GM21390 (cell line): ENCODE results near the gene NLRP3.

ENCODE experiments used
- ATAC-seq: cut with Tn5 transposase; IDR thresholded peaks from one replicate; pipeline ENCODE4 v1.9.1; 2021; ENCODE audit not compliant: unreplicated experiment

The NLRP3 gene

DNA sequence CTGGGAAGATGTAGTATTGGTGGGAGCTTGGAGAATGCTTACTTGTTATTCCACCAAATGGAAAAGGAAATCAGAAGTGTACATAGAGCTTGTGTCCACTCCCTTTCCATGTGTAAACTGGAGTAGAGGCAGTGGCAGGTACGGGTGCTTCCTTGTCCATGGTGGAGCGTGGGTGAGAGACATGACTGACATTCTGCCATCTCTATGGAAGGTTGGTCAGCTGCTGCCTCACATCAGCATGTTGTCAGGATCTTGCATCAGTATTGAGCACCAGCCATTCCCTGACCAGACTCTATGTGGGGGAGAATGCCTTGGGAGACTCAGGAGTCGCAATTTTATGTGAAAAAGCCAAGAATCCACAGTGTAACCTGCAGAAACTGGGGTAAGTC, 19.8 kb downstream of the NLRP3 start:
- ATAC-seq = no peak

DNA sequence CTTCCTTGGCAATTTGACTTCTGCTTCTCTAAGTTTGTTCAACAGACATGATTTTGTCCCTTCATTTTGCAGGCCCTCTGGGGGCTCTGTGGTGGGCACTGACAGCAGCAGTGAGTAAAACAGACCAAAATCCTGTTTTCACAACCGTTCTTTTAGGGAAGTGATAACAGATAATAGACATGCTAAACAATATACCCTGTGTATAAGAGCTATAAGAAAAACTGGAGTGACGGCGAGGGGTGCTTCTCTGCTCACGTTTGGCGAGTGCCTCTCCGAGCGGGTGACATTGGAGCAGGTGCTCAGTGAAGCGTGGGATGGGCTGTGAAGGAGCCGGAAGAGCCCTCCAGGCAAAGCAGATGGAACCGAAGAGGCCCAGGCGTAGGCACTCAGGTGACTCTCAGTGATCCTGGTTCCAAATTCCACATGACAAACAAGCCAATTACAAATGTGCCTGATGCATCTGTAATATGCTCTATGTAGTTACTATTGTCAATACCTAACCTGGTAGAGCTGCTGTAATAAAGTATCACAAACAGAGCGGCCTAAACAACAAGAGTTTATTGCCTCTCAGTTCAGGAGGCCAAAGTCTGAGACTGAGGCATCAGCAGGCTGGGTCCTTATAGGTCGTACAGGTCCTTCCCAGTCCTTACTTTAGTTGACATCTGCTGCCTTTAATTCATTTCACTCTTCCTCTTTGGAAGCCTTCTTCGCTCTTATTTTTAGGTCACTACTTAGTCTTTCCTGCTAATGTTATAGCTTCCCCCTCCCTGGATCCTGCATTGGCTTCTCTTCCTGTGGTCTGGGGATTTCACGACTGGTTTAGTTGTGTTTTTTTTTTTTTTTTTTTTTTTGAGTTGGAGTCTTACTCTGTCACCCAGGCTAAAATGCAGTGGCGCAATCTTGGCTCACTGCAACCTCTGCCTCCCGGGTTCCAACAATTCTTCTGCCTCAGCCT, 21.9 kb downstream of the NLRP3 start:
- ATAC-seq = no peak

DNA sequence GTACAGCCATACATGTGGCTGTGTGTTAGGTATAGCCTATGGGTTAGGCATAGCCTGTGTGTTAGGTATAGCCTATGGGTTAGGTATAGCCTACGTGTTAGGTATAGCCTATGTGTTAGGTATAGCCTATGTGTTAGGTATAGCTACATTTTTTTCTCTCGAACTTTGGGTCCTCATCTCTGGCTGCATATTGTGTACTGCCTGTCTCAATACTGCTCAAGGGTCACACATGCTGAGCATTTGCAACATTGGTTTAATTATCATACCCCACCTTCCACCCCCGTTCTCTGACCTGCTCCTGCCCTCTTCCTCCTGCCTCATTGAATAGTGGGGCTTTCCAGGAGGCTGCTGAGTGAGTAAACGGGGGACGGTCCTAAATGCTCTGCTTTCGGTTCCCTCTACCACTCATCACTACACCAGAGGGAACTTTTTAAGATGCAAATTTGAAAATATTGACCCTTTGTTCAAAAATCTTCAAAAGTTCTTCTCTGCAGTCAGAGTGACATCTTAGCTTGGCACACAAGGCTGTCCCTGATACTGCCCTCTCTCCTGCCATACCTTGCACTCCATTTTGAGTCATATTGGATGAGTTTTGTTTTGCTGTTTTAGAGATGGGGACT, 24.1 kb downstream of the NLRP3 start:
- ATAC-seq = peak; percentile 95

DNA sequence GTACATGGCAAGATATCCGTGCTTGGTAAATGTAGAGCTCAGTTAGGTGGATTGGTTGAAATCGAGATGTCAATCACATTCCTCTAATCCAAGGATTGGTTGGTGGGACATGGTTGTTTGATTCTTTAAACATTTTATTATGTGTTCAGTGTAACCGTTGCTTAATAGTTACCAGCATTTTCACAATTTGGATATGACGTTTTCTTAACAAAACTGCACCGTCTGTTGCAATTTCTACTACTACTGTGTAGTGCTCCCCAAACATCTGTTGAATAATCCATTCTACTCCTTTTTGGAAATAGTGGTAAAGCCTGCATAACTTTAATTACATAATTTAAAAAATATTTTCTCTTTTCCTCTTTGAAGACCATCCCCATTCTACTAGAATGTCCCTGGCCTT, 25.6 kb downstream of the NLRP3 start:
- ATAC-seq = no peak

DNA sequence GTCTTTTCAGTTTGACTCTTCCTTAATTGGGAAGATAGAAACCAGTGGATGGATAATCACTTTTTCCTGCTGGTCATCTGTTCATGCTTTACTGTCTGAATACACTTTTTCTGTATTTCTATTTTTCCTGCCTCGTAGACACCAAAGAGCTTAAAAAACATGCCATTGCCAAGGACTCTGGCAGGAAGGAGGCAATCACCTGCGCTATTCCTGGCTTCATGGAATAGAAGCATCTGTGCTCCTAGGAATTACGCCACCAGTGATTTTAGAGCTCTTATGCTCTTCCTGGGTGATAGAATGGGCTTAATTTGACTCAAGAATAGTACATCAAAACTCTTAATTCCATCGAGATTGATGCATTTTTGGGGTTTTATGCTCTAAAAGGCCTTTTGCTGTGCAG, 26.2 kb downstream of the NLRP3 start:
- ATAC-seq = no peak

DNA sequence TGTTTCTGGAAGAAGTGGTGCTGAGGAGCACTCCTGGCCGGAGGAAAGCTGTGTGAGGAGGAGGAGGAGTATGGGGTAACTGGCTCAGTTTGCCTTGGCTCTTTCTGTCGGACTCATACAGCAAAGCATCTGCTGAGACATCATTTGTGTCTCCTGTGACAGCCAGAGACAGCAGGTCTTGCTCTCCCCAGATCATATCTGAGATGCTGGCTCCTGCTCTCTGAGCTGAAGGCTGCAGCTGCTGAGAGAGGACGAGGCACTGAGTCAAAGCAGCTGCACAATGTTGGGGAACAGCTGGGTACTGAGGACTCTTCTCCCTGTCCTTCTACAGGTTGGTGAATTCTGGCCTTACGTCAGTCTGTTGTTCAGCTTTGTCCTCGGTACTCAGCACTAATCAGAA, 27.7 kb downstream of the NLRP3 start:
- ATAC-seq = no peak

DNA sequence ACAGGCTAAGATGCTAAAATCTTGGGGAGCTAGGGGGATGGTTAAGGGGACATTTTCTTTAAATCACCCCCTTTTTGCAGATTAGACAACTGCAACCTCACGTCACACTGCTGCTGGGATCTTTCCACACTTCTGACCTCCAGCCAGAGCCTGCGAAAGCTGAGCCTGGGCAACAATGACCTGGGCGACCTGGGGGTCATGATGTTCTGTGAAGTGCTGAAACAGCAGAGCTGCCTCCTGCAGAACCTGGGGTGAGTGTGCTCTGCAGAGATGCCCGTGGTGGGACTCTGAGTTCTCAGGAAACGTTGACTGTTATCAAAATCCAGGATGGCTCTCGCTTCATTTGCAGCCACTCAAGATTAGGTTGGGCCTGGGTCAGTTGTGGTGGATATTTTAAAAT, 28.6 kb downstream of the NLRP3 start:
- ATAC-seq = no peak

DNA sequence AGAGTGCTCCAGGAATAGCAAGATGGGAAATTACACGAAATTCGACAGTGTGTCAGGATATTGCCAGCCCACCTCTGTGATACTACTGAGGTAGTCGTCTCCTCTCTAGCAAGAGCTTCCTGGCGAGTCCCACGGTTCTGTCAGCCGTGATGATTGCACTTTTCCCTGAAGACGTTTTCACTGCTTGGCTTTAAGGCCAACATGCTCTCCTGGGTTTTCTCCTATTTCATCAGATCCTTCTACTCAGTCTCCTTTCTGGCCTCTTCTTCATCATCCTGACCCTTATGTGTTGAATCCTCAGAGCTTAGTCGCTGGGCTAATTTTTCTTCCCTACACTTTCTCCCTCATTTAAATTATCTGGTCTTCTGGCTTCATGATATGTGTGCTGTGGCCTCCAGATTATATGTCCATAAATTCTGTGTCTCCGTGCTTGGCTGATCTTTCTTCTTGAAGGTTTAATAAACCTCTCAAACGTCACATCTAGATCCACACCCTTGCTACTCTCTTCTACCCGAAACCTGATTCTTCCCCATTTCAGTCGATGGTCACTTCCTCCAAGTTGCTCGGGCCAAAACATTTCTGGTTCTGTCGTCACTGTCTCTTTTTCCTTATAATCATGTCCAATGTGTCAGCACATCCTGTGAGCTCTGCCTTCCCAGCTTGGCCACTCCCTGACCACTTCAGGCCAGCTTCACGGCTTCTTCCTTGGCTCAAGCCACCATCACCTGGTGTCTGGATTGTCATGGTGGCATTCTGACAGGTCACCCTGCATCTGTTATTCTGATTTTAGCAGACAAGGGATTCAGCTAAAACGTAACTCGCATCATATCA, 29.8 kb downstream of the NLRP3 start:
- ATAC-seq = no peak

DNA sequence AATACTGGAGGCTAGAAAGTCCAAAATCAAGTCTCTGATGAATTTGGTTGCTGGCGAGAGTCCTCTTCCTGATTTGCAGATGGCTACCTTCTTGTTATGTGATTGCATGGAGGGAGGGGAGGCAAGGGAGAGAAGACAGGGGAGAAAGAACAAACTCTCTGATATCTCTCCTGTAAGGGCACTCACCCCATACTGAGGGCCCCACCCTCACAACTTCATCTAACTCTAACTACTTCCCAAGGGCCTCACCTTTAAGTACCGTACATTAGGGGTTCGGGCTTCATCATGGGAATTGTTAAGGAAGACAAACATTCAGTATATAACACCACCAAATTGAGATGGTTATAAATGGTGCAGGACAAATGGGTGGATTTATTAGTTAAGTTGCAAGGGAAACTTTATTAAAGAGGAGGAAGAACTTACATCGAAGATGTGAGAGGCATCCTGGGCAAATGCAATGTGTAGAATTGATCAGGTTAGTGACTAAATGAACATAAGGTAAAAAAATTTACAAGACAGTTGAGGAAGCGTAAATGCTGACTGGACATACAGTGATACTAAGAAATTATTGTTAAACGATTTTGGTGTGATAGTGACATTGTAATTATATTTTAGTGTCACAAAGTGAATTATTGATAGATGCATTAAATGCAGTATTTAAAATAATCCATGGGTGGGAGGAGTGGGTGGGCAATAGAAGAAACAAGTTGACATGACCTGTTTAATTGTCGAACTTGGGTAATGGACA, 31.4 kb downstream of the NLRP3 start:
- ATAC-seq = no peak

DNA sequence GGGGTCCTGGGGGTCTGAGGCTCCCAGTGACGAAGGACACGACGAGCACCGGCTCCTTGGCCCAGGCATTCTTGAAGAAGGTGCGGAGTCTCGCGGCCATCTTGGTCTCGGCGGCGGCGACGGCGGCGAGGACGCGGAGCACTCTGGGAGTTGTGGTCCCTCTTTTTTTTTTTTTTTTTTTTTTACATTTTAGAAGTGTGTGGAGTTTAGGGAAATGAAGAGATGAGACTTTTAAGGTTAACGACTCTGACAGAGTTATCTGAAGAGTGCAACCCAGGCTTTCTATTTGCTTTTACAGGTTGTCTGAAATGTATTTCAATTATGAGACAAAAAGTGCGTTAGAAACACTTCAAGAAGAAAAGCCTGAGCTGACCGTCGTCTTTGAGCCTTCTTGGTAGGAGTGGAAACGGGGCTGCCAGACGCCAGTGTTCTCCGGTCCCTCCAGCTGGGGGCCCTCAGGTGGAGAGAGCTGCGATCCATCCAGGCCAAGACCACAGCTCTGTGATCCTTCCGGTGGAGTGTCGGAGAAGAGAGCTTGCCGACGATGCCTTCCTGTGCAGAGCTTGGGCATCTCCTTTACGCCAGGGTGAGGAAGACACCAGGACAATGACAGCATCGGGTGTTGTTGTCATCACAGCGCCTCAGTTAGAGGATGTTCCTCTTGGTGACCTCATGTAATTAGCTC, 32.3 kb downstream of the NLRP3 start:
- ATAC-seq = peak; percentile 58

DNA sequence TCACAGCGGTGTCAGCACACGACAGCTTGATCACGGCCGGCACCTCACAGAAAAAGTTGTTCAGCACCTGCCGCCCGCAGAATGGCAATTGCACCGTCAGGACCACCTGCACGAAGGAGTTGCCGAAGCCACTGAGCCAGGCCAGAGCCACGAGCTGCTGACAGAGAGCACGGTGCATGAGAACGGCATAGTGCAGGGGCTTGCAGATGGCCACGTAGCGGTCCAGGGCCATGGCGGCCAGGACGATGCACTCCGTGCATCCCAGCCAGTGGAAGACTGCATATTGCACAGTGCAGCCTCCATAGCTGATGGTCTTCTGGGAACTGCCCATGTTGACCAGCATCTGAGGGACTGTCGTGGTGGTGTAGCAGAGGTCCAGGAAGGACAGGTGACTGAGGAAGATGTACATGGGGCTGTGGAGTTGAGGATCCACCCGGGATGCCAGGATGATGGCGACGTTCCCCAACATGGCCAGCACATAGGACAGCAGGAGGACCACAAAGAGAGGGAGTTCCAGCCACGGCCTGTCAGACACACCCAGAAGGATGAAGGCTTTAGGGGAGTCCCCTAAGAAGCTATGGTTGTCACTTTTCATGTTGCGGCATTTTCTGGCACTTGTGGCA, 35.5 kb downstream of the NLRP3 start:
- ATAC-seq = no peak

DNA sequence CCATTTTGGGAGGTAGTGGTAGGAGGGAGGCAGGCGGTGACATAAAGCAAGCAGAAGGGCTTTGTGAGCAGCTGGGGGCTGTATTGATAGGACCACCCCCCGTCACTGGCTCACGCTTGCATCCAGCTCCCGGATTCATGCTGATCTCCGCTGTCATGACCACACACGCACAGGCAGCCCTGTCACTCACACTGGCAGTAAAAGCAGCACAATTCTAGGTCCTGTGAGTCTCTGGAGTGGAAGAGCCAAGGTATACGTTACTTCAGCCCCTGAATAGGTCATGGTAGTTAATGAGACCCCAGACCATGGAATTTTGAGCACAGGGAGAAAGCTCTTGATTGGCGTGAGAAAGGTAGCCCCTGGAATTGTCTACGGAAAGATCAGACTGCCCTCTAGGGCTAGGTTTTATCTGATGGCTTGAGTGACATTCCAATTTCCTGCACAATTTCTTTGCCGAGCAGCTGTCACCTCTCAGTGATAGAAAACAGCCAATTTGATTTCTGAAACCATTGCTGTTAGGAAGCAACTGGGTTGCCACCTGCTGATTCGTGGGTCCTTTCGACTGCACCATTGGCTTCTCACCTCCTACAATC, 36.6 kb downstream of the NLRP3 start:
- no peak for ATAC-seq

DNA sequence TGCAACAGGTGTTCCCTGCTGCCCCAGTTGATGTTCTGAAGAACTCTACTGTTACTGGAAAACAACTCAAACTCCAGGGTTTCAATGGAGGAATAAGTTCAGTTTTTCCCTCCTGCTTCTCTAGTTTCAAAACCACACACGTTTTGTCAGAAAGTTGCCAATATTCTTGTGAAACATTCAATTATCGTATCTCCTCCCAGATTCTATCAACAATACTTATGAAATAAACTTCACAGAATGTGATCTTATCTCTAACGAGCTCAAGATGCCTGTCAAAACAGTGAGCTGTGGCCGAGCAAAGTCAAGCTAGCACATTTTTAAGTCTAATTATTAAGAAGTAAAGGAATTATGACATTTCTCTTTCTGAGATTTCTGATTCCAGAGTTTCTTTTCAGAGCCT, 37.3 kb downstream of the NLRP3 start:
- ATAC-seq = no peak

DNA sequence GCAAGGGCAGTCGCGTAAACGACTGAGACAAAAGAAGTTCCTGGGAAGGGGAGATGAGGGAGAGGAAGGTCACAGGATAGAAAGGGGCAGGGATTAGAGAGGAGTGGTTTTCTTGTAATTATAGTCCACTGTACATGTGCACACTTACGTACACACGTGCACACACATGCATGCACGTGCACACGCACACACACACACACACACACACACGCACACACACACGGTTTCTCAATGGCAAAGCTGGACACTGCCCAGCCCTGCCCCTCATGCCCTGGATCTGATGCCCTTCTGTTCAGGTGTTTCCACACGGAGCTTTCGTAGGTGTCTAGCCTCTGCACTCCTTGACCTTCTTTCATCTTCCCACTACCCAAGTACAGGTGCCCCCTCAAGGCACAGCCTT, 38.0 kb downstream of the NLRP3 start:
- no peak for ATAC-seq

DNA sequence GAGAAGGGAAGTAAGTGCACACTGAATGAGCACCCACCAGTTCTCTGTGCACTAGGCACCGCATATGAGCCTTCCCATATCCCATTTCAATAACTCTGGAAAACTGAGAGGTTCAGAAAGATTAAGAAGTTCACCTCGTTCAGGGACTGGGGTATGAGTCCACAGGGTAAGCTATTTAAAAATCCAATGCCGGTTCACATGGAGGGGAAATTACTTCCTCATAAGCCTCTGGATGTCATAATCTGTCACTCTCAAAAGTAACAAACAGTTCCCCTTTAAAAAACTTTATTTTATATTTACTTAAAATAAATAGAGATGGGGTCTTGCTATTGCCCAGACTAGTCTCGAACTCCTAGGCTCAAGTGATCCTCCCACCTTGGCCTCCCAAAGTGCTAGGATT, 40.0 kb downstream of the NLRP3 start:
- ATAC-seq = no peak

DNA sequence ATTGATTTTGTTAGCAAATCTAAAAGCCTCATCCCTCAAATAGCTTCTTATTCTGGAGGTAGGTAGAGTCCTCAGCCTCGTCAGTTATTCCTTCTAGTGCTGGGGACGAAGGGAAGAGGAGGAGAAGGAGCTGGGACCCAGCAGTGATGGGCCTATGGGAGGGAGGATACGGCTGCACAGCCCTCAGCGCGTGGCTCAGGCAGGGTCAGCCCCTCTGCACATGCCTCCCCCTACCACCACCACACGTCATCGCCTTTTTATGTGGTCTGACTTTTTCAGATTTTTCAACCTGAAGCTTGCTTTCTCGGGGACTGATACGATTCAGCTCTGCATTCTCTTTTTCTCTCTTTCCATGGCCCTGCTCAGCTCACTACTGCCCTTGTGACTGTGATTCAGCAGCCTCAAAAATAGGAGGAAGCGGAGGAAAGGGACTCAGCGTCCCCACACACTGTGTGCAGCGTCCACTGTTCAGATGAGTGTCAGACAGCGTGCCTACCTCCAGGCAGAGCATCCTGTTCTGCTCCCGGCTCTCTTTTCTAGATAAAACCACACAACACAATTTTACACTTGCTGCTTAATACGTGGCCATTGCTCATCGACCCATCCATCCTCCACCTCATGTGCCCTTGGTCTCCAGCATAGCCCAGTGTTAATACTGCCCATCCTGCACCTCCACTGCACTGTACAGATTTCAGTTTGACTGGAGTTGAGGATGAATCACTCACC, 41.1 kb downstream of the NLRP3 start:
- no peak for ATAC-seq

DNA sequence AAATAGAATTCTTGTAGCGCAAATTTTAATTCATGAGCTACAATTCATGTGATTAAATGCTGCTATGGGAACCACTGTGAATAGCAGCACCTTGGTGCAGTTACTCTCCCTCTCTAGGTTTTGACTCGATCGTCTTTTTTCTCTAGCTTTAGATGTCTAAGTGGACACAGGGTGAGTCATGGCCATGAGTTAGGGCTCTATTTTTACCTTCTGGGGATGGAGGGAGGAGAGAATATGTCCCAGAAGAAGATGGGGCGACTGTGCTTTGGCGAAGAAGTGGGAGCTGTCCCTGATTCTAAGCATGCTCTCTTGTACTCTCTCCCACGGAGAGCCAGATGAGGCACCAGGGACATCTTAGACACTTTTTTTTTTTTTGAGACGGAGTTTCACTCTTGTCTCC, 43.5 kb downstream of the NLRP3 start:
- no peak for ATAC-seq

DNA sequence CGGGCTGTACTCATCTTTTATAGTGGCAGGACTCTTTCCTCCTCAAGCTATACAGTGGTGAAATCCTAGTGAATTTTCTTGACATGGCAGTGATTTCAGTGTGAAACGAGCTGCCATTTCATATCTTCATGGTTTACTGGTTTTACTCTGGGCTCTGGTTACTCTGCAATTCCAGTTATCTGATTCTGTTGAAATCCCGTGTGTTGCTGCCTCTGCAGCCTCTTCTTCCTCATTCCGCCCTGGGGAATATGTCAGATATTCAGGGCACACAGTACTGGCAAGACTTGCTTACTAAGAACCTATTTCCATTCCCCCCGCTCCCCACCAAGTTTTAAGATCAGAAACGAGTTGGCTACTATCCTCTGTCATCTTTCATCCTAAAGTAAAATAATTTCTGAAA, 49.8 kb downstream of the NLRP3 start:
- ATAC-seq = no peak

DNA sequence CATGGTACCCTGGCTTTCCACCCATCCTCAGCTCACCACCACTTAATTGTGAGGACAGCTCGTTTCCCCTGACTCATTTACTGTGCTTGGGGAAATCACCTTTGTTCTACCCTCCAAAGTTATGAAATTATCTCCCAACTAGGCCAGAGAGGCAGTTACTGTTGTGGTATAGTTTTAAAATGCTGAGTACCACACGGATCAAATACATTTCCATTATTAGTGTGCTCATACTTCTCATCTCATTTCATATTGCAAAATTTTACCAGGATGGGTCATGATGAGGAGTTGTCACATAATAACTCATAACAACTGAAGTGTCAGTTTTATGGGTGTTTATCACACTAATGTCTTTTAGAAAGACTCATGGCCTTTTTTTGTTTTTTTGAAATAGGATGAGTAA, 51.2 kb downstream of the NLRP3 start:
- ATAC-seq = no peak
